GM12865 (cell line): ENCODE data around the gene BCOR.

Source experiments
- DNase-seq: peaks from one replicate; pipeline ENCODE4 v3.0.0; 2010; ENCODE audit warnings: low read depth
- H3K4me3 ChIP-seq: 2 replicates; pipeline ENCODE4 v1.5.1; 2011; ENCODE audit warnings: mild to moderate bottlenecking, low read depth, low read length, control low read depth
- TF ChIP-seq, protein P1 (sequence below): IDR thresholded peaks from 2 replicates; pipeline ENCODE4 v1.5.1; 2011; ENCODE audit warnings: low read length, control low read depth, low read depth, inconsistent platforms; ENCODE audit not compliant: insufficient read depth; ENCODE audit errors: missing control alignments

Gene BCOR

GRCh38 chrX:40009462-40009851 lies 88.3 kb downstream of the BCOR start:
- TF ChIP-seq, protein P1, sequence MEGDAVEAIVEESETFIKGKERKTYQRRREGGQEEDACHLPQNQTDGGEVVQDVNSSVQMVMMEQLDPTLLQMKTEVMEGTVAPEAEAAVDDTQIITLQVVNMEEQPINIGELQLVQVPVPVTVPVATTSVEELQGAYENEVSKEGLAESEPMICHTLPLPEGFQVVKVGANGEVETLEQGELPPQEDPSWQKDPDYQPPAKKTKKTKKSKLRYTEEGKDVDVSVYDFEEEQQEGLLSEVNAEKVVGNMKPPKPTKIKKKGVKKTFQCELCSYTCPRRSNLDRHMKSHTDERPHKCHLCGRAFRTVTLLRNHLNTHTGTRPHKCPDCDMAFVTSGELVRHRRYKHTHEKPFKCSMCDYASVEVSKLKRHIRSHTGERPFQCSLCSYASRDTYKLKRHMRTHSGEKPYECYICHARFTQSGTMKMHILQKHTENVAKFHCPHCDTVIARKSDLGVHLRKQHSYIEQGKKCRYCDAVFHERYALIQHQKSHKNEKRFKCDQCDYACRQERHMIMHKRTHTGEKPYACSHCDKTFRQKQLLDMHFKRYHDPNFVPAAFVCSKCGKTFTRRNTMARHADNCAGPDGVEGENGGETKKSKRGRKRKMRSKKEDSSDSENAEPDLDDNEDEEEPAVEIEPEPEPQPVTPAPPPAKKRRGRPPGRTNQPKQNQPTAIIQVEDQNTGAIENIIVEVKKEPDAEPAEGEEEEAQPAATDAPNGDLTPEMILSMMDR: no peak
- DNase-seq: no peak
- H3K4me3 ChIP-seq: peak overlapping the region; percentile 50

- peak; percentile 41 for DNase-seq
- H3K4me3 ChIP-seq: peak overlapping the region; percentile 50
These were observed 88.8 kb downstream of the BCOR start for GRCh38 chrX:40008791-40009461.

DNA sequence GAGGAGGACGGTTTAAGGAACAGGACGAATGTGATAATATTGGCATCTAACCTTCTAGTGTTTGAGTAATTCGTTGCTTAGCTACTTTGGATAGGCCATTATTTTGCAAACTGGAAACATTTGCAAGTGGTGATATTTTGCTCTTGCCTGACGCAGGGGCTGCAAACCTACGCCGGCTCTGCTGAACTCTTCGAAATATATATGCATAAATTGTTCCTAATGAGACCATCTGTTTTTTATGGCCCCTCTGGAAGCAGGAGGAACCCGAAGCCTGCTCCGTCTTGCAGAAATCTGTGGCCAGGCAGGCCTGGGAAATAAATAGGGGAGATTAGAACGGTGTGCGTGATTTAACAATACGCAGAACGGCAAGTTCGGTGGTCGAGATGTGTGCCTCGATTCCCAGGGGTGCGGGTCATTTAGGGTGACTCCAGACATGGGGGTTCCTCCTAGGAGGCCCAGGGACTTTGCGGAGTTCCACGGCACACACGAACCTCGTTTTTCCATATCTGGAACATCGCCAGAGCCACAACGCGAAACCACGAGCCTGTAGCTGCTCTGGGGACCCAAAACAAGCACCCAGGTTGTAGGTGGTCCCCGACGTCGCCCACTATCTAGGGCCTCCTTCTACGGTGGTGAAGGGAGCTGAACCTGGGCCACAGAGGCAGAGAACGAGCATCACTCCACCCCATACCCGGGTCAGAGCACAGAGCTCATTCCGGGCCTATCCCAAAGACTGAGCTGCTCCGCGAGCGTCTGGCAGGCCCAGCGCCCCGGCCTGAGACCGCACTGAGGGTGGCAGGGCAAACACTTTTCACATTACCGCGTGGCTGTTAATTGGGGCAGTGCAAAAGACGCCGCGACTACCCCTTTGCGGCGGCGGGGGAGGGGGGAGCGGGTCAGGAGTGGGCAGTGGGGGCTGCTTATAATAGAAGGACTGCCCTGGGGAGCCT lies 89.7 kb downstream of the BCOR start:
- H3K4me3 ChIP-seq: no peak overlapping the region
- TF ChIP-seq, protein P1: no peak
- no peak for DNase-seq

More at GRCh38 chrX:40008791-40009461, 88.8 kb downstream of the BCOR start:
- TF ChIP-seq, protein P1: no peak

DNA sequence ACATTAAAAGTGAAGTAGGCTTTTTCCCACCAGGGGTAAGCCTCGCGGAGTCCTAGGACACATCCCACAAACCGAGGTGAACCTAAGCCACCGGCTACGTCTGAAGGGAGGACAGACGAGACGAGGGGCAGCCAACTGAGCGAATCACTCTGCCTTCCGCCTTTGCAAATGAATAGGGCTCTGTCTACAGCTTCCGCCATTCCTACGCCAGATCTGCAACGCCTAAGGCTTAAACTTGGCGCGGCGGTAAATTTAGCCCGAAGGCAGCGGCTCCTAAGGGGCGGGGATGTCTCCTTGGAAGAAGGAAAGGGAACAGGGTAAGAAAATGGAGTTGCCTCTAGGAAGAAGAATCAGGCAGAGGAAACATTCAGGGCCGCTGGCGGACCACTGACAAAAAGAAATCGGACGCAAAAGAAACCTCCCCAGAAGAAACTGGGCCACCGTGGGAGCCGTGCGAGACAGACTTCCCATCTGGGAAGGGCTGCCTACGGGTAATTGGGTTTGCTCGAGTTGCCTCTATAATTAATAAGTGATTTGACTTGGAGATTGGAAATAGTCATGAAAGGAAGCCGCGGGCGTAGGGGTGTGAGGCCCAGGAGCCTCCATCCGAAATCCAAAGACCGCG lies 90.5 kb downstream of the BCOR start:
- TF ChIP-seq, protein P1: no peak
- no peak for DNase-seq
- H3K4me3 ChIP-seq: no peak overlapping the region

- no peak for DNase-seq
- H3K4me3 ChIP-seq: no peak overlapping the region
These were observed 91.4 kb downstream of the BCOR start for GRCh38 chrX:40006106-40007017.

More at GRCh38 chrX:40006106-40007017, 91.4 kb downstream of the BCOR start:
- TF ChIP-seq, protein P1: no peak
